NCI-H524 treated with DMSO at 0.1 percent for 48 hours (cell line): ENCODE data around the gene DLEC1.

Experiments used
- DNase-seq: peaks from one replicate; lab custom pipeline; 2025; lab: John Stamatoyannopoulos, UW

The DLEC1 gene, protein sequence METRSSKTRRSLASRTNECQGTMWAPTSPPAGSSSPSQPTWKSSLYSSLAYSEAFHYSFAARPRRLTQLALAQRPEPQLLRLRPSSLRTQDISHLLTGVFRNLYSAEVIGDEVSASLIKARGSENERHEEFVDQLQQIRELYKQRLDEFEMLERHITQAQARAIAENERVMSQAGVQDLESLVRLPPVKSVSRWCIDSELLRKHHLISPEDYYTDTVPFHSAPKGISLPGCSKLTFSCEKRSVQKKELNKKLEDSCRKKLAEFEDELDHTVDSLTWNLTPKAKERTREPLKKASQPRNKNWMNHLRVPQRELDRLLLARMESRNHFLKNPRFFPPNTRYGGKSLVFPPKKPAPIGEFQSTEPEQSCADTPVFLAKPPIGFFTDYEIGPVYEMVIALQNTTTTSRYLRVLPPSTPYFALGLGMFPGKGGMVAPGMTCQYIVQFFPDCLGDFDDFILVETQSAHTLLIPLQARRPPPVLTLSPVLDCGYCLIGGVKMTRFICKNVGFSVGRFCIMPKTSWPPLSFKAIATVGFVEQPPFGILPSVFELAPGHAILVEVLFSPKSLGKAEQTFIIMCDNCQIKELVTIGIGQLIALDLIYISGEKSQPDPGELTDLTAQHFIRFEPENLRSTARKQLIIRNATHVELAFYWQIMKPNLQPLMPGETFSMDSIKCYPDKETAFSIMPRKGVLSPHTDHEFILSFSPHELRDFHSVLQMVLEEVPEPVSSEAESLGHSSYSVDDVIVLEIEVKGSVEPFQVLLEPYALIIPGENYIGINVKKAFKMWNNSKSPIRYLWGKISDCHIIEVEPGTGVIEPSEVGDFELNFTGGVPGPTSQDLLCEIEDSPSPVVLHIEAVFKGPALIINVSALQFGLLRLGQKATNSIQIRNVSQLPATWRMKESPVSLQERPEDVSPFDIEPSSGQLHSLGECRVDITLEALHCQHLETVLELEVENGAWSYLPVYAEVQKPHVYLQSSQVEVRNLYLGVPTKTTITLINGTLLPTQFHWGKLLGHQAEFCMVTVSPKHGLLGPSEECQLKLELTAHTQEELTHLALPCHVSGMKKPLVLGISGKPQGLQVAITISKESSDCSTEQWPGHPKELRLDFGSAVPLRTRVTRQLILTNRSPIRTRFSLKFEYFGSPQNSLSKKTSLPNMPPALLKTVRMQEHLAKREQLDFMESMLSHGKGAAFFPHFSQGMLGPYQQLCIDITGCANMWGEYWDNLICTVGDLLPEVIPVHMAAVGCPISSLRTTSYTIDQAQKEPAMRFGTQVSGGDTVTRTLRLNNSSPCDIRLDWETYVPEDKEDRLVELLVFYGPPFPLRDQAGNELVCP (N-terminal part only)

GRCh38 chr3:38039101-38039898 lies at the start of gene DLEC1:
Gene DLEC1, plus strand, starts transcription at chr3:38039208. Its CDS starts 18 bp downstream, at chr3:38039226.
- DNase-seq: peak; percentile 10

- no peak for DNase-seq
These were observed 49.1 kb upstream of the DLEC1 start for GRCh38 chr3:37989821-37990480.

DNA sequence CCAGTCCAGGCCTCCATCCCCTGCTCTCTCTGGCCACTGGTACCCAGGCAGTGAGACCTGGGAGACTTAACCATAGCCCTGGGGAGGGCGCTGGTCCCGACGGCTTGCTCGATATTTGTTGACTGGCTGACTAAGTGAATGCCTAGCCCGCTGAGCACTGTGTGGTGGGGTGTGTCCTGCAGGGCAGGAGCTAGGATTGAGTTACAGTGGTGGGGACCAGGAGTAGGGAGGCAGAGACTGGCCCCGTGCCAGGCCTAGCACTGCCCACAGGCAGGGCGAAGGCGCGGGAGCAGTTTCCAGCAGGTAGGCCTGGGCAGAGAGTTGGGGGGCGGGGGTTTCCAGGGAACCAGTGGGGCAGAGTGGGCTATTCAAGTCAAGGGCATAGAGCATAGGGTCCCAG lies 48.5 kb upstream of the DLEC1 start, which contains the start of gene VILL:
Gene VILL, plus strand, starts transcription at position 260 of the 400 bp plus-strand sequence. CDS start 2,887 bp downstream, outside the sequence.
- no peak for DNase-seq

DNA sequence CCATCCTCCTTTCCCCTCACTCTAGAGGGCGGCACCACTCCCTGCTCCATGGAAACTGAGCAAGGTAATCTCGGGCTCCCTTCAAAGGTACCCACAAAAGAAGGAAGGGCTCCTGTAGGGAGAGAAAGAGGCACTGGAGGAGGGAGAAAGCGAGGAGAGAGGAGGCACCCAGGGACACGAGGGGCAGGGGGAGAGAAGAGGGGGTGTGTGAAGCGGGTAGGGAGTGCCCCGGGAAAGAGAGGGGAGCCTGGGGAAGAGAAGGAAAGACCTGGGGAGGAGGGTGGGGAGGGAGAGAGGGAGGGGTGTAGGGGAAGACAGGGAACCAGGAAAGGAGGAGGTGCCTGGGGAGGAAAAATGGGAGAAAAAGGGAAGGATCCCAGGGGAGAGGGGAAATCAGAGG lies 47.9 kb upstream of the DLEC1 start:
- DNase-seq: no peak

- DNase-seq: no peak
These were observed 47.2 kb upstream of the DLEC1 start for GRCh38 chr3:37991823-37992222.

- no peak for DNase-seq
These were observed 46.5 kb upstream of the DLEC1 start for GRCh38 chr3:37992271-37993066.

GRCh38 chr3:37993067-37993455 lies 45.9 kb upstream of the DLEC1 start:
- no peak for DNase-seq

- no peak for DNase-seq
These were observed 45.6 kb upstream of the DLEC1 start for GRCh38 chr3:37993460-37993819.

DNA sequence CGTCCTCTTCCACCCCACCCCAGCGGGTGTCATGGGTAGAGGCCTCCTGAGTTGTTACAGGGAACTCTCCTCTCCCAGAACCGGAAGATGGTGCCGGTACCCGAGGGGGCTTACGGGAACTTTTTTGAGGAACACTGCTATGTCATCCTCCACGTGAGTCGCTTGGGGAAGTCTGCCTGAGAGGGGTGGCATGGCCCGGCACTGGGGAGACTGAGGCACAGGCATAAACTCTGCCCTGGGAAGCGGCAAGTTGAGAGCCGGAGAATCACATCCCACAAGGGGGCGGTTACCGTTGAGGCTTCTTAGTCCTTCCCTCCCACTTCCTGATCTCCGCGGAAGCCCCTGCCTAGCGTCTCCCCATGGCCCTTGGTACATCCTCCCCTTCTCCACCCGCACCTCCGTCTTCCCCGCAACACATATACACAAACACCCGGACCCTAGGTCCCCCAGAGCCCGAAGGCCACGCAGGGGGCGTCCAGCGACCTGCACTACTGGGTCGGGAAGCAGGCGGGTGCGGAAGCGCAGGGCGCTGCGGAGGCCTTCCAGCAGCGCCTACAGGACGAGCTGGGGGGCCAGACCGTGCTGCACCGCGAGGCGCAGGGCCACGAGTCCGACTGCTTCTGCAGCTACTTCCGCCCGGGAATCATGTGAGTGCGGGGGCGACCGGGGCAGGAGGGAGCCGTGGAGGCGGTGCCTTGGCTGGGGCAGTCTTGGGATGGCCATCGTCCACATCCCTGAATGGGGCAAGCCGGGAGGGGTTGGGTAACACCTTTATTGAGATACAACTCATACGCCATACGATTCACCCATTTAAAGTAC lies 45.0 kb upstream of the DLEC1 start:
- no peak for DNase-seq

GRCh38 chr3:37994639-37994972 lies 44.4 kb upstream of the DLEC1 start:
- DNase-seq: no peak

- DNase-seq: peak; percentile 31
These were observed 43.1 kb upstream of the DLEC1 start for GRCh38 chr3:37995652-37996641.

DNA sequence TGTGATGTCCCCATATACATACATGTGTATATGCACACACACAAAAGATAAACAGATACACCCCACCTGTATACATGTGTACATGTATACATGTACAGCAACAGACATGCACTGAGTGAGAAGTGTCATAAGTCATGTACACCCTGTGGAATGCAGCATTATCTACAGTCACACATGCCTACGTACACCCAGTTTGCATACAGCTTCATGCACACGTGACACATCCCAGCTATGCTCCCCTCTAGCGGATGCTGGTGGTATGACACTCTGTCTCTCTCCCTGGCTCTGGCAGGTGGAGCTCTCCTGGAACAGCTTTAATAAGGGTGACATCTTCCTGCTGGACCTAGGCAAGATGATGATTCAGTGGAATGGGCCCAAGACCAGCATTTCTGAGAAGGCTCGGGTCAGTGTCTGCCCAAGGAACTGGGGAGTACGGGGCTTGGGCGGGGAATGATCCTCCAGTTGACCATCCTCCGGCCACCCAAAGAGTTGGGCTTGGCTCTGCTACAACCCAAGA lies 42.2 kb upstream of the DLEC1 start:
- DNase-seq: peak; percentile 35

- no peak for DNase-seq
These were observed 41.7 kb upstream of the DLEC1 start for GRCh38 chr3:37997342-37997741.

- DNase-seq: no peak
These were observed 41.1 kb upstream of the DLEC1 start for GRCh38 chr3:37997791-37998370.

DNA sequence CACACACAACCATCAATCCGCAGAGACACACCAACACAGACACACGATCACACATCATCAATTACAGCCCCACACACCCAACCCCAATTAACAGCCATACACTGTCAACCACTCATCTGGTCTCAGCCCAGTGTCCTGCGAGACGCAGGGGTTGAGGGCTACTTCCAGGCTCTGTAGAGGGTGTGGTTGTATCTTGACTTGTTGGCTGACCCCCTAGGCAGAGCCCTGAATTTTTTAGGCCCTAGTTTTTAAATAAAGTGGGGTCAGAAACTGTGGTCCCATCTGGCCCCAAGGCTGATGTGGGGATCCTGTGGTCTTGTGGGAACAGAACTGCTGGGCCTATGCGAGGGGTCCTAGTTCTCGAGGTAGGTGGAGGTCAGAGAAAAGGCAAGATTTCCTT lies 39.2 kb upstream of the DLEC1 start:
- no peak for DNase-seq

DNA sequence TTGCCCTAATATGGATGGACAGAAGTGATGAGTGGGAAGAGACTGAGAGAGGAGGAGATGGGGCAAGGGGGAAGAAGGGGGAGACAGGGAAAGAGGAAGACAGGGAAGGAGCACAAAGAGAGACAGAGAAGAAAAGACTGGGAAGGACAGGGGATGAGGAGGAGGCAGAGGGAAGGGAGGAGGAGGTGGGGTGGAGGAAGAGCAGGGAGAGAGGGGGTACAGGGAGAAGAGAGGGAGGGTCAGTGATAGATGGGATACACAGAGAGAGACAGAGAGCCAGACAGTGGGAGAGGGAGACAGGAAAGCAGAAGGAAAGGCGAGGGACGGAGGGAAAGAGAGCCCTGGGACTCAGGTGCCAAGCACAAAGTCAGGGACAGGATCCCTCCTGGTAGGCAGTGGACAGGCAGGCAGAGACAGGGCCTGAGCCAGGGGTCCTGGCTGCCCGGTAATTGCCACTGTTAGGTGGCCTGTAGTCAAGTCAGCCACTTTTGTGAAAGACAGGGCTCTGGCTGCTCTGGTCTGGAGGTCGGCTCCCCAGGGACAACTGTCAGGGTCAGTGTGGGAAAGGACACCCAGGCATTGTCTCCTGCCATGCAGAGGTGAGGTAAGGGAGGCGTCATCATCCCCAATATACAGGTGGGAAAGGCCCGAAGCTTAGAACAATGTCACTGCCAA lies 38.6 kb upstream of the DLEC1 start:
- no peak for DNase-seq
